Measurements from ENCODE around the gene DACH1. TPM values are rescaled to one million over a fixed set of nuclear protein-coding genes. Genes with fewer than 3 reads are reported as not detected.

Gene DACH1
- total RNA-seq, 1 donor from 2014 or later = 110 TPM

GRCh38 chr13:71643448-71643860 is 223.6 kb downstream of the DACH1 start:
- H3K36me3 Mint-ChIP-seq (ENCODE audit: unreplicated experiment) = no peaks in the 10 kb centered on the region

GRCh38 chr13:71638751-71639150 is 228.3 kb downstream of the DACH1 start:
- Mint-ChIP-seq H3K36me3 (ENCODE audit: unreplicated experiment) (no peaks in the 10 kb centered on the region), H3K4me3 (ENCODE audit: unreplicated experiment) (peak overlapping the region; percentile 41), H3K27ac (ENCODE audit: unreplicated experiment) (no peak overlapping the region), H3K9me3 (ENCODE audit: unreplicated experiment) (peaks cover 12% of the 10 kb centered on the region), H3K27me3 (ENCODE audit: unreplicated experiment) (peaks cover 4% of the 10 kb centered on the region), H3K4me1 (ENCODE audit: low read depth, unreplicated experiment) (peaks cover 33% of the 10 kb centered on the region)
- no peak for DNase-seq
- no peak for TF ChIP-seq CTCF (IDR thresholded peaks at IDR 0.05; ENCODE audit: partially characterized antibody, unreplicated experiment)

More at GRCh38 chr13:71643448-71643860, 223.6 kb downstream of the DACH1 start:
- TF ChIP-seq CTCF (IDR thresholded peaks at IDR 0.05; ENCODE audit: partially characterized antibody, unreplicated experiment) = no peak
- Mint-ChIP-seq H3K9me3 (ENCODE audit: unreplicated experiment) (peaks cover 6% of the 10 kb centered on the region), H3K4me3 (ENCODE audit: unreplicated experiment) (no peak overlapping the region), H3K27ac (ENCODE audit: unreplicated experiment) (no peak overlapping the region), H3K27me3 (ENCODE audit: unreplicated experiment) (peaks cover 1% of the 10 kb centered on the region), H3K4me1 (ENCODE audit: low read depth, unreplicated experiment) (peaks cover 22% of the 10 kb centered on the region)
- no peak for DNase-seq

GRCh38 chr13:71634602-71635443 is 232.2 kb downstream of the DACH1 start:
- no peaks in the 10 kb centered on the region for H3K36me3 Mint-ChIP-seq (ENCODE audit: unreplicated experiment)
- no peak for DNase-seq
- H3K9me3 Mint-ChIP-seq (ENCODE audit: unreplicated experiment) = peaks cover 18% of the 10 kb centered on the region
- peak overlapping the region; percentile 86 for H3K27ac Mint-ChIP-seq (ENCODE audit: unreplicated experiment)
- H3K4me1 Mint-ChIP-seq (ENCODE audit: low read depth, unreplicated experiment) = peaks cover 27% of the 10 kb centered on the region
- TF ChIP-seq CTCF (IDR thresholded peaks at IDR 0.05; ENCODE audit: partially characterized antibody, unreplicated experiment) = no peak
- H3K4me3 Mint-ChIP-seq (ENCODE audit: unreplicated experiment) = no peak overlapping the region
- H3K27me3 Mint-ChIP-seq (ENCODE audit: unreplicated experiment) = peaks cover 12% of the 10 kb centered on the region

GRCh38 chr13:71634182-71634581 is 232.8 kb downstream of the DACH1 start:
- no peak for DNase-seq
- Mint-ChIP-seq H3K36me3 (ENCODE audit: unreplicated experiment) (peaks cover 2% of the 10 kb centered on the region), H3K9me3 (ENCODE audit: unreplicated experiment) (peaks cover 18% of the 10 kb centered on the region), H3K27ac (ENCODE audit: unreplicated experiment) (peak overlapping the region; percentile 86), H3K27me3 (ENCODE audit: unreplicated experiment) (peaks cover 12% of the 10 kb centered on the region), H3K4me1 (ENCODE audit: low read depth, unreplicated experiment) (peaks cover 28% of the 10 kb centered on the region), H3K4me3 (ENCODE audit: unreplicated experiment) (no peak overlapping the region)
- no peak for TF ChIP-seq CTCF (IDR thresholded peaks at IDR 0.05; ENCODE audit: partially characterized antibody, unreplicated experiment)

GRCh38 chr13:71632721-71633120 is 234.3 kb downstream of the DACH1 start:
- Mint-ChIP-seq H3K27ac (ENCODE audit: unreplicated experiment) (no peak overlapping the region), H3K36me3 (ENCODE audit: unreplicated experiment) (peaks cover 5% of the 10 kb centered on the region), H3K4me1 (ENCODE audit: low read depth, unreplicated experiment) (peaks cover 17% of the 10 kb centered on the region), H3K4me3 (ENCODE audit: unreplicated experiment) (no peak overlapping the region), H3K27me3 (ENCODE audit: unreplicated experiment) (peaks cover 12% of the 10 kb centered on the region), H3K9me3 (ENCODE audit: unreplicated experiment) (peaks cover 16% of the 10 kb centered on the region)
- DNase-seq = no peak
- no peak for TF ChIP-seq CTCF (IDR thresholded peaks at IDR 0.05; ENCODE audit: partially characterized antibody, unreplicated experiment)
